HEK293 (cell line): Measurements from ENCODE around the gene SLC6A9.
A peak's percentile ranks its signal among the peaks of the same experiment; 100 is the strongest.

Experiments used
- CTCF ChIA-PET: fragments of 350-600 bp; formaldehyde crosslinking; extraction: SDS; loops from one replicate; lab custom pipeline; 2021; ENCODE audit warnings: antibody characterized with exemption; lab: Yijun Ruan, JAX
- POLR2A ChIA-PET: fragments of 300-600 bp; formaldehyde crosslinking; extraction: SDS; loops from one replicate; lab custom pipeline; 2020; ENCODE audit warnings: antibody characterized with exemption, inconsistent platforms; lab: Yijun Ruan, JAX
- H3K27ac ChIP-seq: fragments of 200-500 bp; sonication (Bioruptor generic); 2 replicates; pipeline ENCODE4 v1.5.1; 2014; ENCODE audit warnings: low read depth, low read length, control low read depth, inconsistent platforms; ENCODE audit errors: extremely low read depth
- H3K36me3 ChIP-seq, 2 experiments: fragments of 200-500 bp in 1 of 2; sonication (Bioruptor generic) in 1 of 2; 1 replicate in 1 of 2; 2 replicates in 1 of 2; pipeline ENCODE4 v1.5.1; 2014 to 2017; ENCODE audit warnings: inconsistent platforms in 2 of 2, low read length in 2 of 2; ENCODE audit not compliant: control insufficient read depth in 2 of 2, insufficient read depth in 1 of 2
- H3K4me1 ChIP-seq: fragments of 200-500 bp; sonication (Bioruptor generic); 2 replicates; pipeline ENCODE4 v1.5.1; 2014; ENCODE audit warnings: mild to moderate bottlenecking, low read length, inconsistent platforms; ENCODE audit not compliant: control insufficient read depth, insufficient read depth
- H3K4me3 ChIP-seq: 2 replicates; pipeline ENCODE4 v1.5.1; 2011; ENCODE audit warnings: low read depth, mild to moderate bottlenecking, control low read depth, low read length, moderate library complexity
- H3K9me3 ChIP-seq: fragments of 200-500 bp; sonication (Bioruptor generic); 2 replicates; pipeline ENCODE4 v1.5.1; 2014; ENCODE audit warnings: low read depth, low read length, inconsistent platforms; ENCODE audit not compliant: control insufficient read depth, insufficient read depth
- HOXD13 ChIP-seq: sonication (generic); formaldehyde crosslinking; IDR thresholded peaks from 2 replicates; pipeline ENCODE4 v1.8.0; 2022; ENCODE audit warnings: missing genetic modification reagents, borderline replicate concordance
- KLF8 ChIP-seq: fragments of 450-650 bp; formaldehyde crosslinking; IDR thresholded peaks from 2 replicates; pipeline ENCODE4 v1.5.1; 2016; ENCODE audit warnings: missing biosample characterization, missing genetic modification characterization
- MZF1 ChIP-seq: fragments of 450-650 bp; formaldehyde crosslinking; IDR thresholded peaks from 2 replicates; pipeline ENCODE4 v1.5.1; 2017; ENCODE audit warnings: missing biosample characterization, missing genetic modification characterization, borderline replicate concordance
- REPIN1 ChIP-seq: fragments of 450-650 bp; formaldehyde crosslinking; IDR thresholded peaks from 2 replicates; pipeline ENCODE4 v1.5.1; 2017; ENCODE audit warnings: missing biosample characterization, missing genetic modification characterization, low read depth
- SP2 ChIP-seq: fragments of 450-650 bp; formaldehyde crosslinking; IDR thresholded peaks from 2 replicates; pipeline ENCODE4 v1.5.1; 2016; ENCODE audit warnings: missing biosample characterization, missing genetic modification characterization
- SP7 ChIP-seq: fragments of 450-650 bp; formaldehyde crosslinking; IDR thresholded peaks from 2 replicates; pipeline ENCODE4 v1.5.1; 2016; ENCODE audit warnings: missing biosample characterization, missing genetic modification characterization
- TRIM28 ChIP-seq: IDR thresholded peaks from 2 replicates; pipeline ENCODE4 v1.6.1; 2011; ENCODE audit warnings: low read length, control low read depth, borderline replicate concordance
- ZBTB17 ChIP-seq: fragments of 450-650 bp; formaldehyde crosslinking; IDR thresholded peaks from 2 replicates; pipeline ENCODE4 v1.5.1; 2016; ENCODE audit warnings: missing biosample characterization, missing genetic modification characterization
- ZBTB20 ChIP-seq: fragments of 450-650 bp; formaldehyde crosslinking; IDR thresholded peaks from 2 replicates; pipeline ENCODE4 v1.5.1; 2016; ENCODE audit warnings: missing biosample characterization, missing genetic modification characterization
- ZBTB48 ChIP-seq: fragments of 450-650 bp; formaldehyde crosslinking; IDR thresholded peaks from 2 replicates; pipeline ENCODE4 v1.5.1; 2016; ENCODE audit warnings: missing biosample characterization, missing genetic modification characterization
- ZBTB8A ChIP-seq: fragments of 450-650 bp; formaldehyde crosslinking; IDR thresholded peaks from 2 replicates; pipeline ENCODE4 v1.5.1; 2016; ENCODE audit warnings: missing biosample characterization, missing genetic modification characterization
- ZIC2 ChIP-seq: fragments of 450-650 bp; formaldehyde crosslinking; IDR thresholded peaks from 2 replicates; pipeline ENCODE4 v1.5.1; 2016; ENCODE audit warnings: missing biosample characterization, missing genetic modification characterization
- ZNF16 ChIP-seq: fragments of 450-650 bp; formaldehyde crosslinking; IDR thresholded peaks from 2 replicates; pipeline ENCODE4 v1.5.1; 2016; ENCODE audit warnings: low read depth, missing biosample characterization, missing genetic modification characterization
- ZNF324 ChIP-seq: fragments of 450-650 bp; formaldehyde crosslinking; IDR thresholded peaks from 2 replicates; pipeline ENCODE4 v1.5.1; 2016; ENCODE audit warnings: missing biosample characterization, missing genetic modification characterization
- ZNF571 ChIP-seq: fragments of 450-650 bp; formaldehyde crosslinking; IDR thresholded peaks from 2 replicates; pipeline ENCODE4 v1.5.0; 2017; ENCODE audit warnings: missing biosample characterization, missing genetic modification characterization
- ZNF654 ChIP-seq: fragments of 450-650 bp; formaldehyde crosslinking; IDR thresholded peaks from 2 replicates; pipeline ENCODE4 v1.5.1; 2016; ENCODE audit warnings: low read depth, missing biosample characterization, missing genetic modification characterization
- ZNF660 ChIP-seq: fragments of 450-650 bp; IDR thresholded peaks from 2 replicates; pipeline ENCODE4 v1.5.1; 2018; ENCODE audit warnings: missing biosample characterization, mild to moderate bottlenecking, missing genetic modification characterization
- TF ChIP-seq, protein P1 (sequence below): fragments of 450-650 bp; formaldehyde crosslinking; IDR thresholded peaks from 2 replicates; pipeline ENCODE4 v1.5.1; 2017; ENCODE audit warnings: missing biosample characterization, missing genetic modification characterization
- TF ChIP-seq, protein P2 (sequence below): fragments of 450-650 bp; formaldehyde crosslinking; IDR thresholded peaks from 2 replicates; pipeline ENCODE4 v1.5.1; 2016; ENCODE audit warnings: missing biosample characterization, missing genetic modification characterization
- TF ChIP-seq, protein P3 (sequence below): fragments of 450-650 bp; formaldehyde crosslinking; IDR thresholded peaks from 2 replicates; pipeline ENCODE4 v1.5.1; 2017; ENCODE audit warnings: missing biosample characterization, missing genetic modification characterization
- TF ChIP-seq, protein P4 (sequence below): fragments of 450-650 bp; formaldehyde crosslinking; IDR thresholded peaks from 2 replicates; pipeline ENCODE4 v1.5.1; 2016; ENCODE audit warnings: missing biosample characterization, missing genetic modification characterization

The SLC6A9 gene

DNA sequence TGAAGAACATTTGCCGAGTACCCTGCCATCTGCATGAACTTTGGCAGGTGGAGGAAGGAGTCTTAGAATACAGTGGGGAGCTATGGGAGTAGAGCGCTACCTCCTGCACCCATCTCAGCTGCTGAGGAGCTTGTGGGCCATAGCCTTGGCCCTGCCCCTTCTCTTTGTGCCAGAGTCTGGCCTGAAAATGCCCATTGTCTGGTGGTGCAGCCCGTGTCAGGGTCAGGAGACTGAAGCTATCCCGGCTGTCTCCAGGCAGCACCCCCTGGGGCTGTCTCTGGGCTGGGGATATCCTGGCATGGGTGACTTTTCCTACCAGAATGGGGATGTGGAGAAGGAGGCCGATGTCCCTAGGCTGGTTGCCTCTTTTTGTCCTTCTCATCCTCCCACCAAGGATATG, 77.2 kb downstream of the SLC6A9 start:
- CTCF ChIA-PET: no interaction called here
- peaks cover 0 to 68% of the 10 kb centered on the region in 2 experiments; a peak in 1 of 3 replicates for H3K36me3 ChIP-seq
- no peak overlapping the region for H3K4me3 ChIP-seq
- TF ChIP-seq REPIN1 (tag by site-specific recombination) (no peak), TRIM28 (no peak), ZBTB48 (no peak), ZIC2 (tag by site-specific recombination) (no peak)
- POLR2A ChIA-PET: no interaction called here
- H3K9me3 ChIP-seq: no peaks in the 10 kb centered on the region
- no peak overlapping the region for H3K27ac ChIP-seq
- peaks cover 7% of the 10 kb centered on the region for H3K4me1 ChIP-seq

DNA sequence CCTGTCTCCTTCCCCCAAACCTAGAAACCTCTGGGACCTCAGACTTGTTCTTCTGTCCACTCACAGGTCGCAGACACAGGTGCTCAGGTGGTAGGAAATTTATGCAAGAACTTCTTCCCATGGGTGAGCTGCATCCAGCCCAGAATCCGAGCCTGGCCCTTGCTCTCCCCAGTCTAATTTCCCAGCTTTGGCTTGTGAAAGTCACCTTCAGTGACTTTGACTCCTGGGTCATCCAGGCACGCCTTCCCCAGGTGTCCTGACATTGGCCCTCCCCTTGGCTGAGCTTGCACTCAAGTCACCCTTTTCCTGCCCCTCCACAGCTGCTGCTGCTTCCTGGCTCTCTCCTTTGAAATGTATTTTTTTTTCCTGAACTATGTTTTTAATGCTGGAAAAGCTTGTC, 77.9 kb downstream of the SLC6A9 start:
- ChIA-PET CTCF (interaction anchor here (0.6 to 1.0 kb wide), 3 partner anchors 17 to 1000 kb away, joined by 3 read pairs; no protein-coding TSS in a partner anchor), POLR2A (interaction anchor here (0.7 to 1.4 kb wide), 2 partner anchors 19 to 303 kb away, joined by 3 read pairs; partner anchors contain the start of gene KDM4A)
- no peak for TF ChIP-seq ZNF571 (tag by site-specific recombination)
- TF ChIP-seq, protein P1, sequence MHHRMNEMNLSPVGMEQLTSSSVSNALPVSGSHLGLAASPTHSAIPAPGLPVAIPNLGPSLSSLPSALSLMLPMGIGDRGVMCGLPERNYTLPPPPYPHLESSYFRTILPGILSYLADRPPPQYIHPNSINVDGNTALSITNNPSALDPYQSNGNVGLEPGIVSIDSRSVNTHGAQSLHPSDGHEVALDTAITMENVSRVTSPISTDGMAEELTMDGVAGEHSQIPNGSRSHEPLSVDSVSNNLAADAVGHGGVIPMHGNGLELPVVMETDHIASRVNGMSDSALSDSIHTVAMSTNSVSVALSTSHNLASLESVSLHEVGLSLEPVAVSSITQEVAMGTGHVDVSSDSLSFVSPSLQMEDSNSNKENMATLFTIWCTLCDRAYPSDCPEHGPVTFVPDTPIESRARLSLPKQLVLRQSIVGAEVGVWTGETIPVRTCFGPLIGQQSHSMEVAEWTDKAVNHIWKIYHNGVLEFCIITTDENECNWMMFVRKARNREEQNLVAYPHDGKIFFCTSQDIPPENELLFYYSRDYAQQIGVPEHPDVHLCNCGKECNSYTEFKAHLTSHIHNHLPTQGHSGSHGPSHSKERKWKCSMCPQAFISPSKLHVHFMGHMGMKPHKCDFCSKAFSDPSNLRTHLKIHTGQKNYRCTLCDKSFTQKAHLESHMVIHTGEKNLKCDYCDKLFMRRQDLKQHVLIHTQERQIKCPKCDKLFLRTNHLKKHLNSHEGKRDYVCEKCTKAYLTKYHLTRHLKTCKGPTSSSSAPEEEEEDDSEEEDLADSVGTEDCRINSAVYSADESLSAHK (tag by site-specific recombination): no peak
- 0 out of 2 replicates have a peak, but pooled peaks have one; percentile 4 for TF ChIP-seq TRIM28

DNA sequence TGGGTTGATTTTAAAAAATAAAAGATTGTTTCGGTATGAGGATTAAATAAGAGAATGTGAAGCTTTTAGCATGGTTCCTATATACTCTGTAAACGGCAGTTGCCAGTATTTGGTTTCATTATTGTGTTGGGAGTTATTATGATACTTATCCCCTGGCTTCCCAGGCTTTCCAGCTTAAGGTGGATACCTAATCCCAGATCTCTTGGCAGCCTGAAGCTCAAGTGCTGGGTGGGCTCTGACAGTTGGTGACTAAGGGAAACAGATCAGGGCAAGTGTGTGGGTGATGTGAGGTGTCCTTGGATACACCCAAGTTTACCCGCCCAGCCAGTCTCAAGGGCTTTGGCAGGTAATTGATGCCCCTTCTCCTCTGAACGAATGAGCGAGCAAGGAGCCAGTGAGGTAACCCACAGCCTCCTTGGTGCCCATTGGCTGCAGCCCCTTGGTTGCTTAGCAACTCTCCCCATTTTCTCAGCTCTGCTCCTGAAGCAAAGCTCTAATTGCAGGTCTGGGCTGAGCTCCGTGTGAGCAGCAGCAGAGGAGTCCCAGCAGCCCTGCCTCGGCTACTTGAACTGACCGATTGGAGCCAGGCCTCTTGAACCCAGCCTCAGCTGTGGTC, 78.4 kb downstream of the SLC6A9 start:
- Histone ChIP-seq H3K27ac (no peak overlapping the region), H3K4me1 (peaks cover 9% of the 10 kb centered on the region), H3K4me3 (no peak overlapping the region), H3K36me3 (peaks cover 0 to 65% of the 10 kb centered on the region in 2 experiments; a peak in 1 of 3 replicates), H3K9me3 (no peaks in the 10 kb centered on the region)
- CTCF ChIA-PET: interaction anchor here (0.6 to 1.4 kb wide), 5 partner anchors 17 to 1000 kb away, joined by 3 to 5 read pairs (median 3); no protein-coding TSS in a partner anchor
- POLR2A ChIA-PET: interaction anchor here (0.7 to 1.4 kb wide), 2 partner anchors 20 to 303 kb away, joined by 3 read pairs; partner anchors contain the start of gene KDM4A
- no peak for TF ChIP-seq ZNF324 (tag by site-specific recombination)
- peak; percentile 67 for TF ChIP-seq SP2 (tag by site-specific recombination)
- TF ChIP-seq KLF8 (tag by site-specific recombination): no peak
- no peak for TF ChIP-seq ZBTB20 (tag by site-specific recombination)
- TF ChIP-seq, protein P2, sequence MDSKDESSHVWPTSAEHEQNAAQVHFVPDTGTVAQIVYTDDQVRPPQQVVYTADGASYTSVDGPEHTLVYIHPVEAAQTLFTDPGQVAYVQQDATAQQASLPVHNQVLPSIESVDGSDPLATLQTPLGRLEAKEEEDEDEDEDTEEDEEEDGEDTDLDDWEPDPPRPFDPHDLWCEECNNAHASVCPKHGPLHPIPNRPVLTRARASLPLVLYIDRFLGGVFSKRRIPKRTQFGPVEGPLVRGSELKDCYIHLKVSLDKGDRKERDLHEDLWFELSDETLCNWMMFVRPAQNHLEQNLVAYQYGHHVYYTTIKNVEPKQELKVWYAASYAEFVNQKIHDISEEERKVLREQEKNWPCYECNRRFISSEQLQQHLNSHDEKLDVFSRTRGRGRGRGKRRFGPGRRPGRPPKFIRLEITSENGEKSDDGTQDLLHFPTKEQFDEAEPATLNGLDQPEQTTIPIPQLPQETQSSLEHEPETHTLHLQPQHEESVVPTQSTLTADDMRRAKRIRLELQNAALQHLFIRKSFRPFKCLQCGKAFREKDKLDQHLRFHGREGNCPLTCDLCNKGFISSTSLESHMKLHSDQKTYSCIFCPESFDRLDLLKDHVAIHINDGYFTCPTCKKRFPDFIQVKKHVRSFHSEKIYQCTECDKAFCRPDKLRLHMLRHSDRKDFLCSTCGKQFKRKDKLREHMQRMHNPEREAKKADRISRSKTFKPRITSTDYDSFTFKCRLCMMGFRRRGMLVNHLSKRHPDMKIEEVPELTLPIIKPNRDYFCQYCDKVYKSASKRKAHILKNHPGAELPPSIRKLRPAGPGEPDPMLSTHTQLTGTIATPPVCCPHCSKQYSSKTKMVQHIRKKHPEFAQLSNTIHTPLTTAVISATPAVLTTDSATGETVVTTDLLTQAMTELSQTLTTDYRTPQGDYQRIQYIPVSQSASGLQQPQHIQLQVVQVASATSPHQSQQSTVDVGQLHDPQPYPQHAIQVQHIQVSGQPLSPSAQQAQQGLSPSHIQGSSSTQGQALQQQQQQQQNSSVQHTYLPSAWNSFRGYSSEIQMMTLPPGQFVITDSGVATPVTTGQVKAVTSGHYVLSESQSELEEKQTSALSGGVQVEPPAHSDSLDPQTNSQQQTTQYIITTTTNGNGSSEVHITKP (tag by site-specific recombination): peak; percentile 32; the same call in 1 of the 2 replicates
- TF ChIP-seq, protein P3, sequence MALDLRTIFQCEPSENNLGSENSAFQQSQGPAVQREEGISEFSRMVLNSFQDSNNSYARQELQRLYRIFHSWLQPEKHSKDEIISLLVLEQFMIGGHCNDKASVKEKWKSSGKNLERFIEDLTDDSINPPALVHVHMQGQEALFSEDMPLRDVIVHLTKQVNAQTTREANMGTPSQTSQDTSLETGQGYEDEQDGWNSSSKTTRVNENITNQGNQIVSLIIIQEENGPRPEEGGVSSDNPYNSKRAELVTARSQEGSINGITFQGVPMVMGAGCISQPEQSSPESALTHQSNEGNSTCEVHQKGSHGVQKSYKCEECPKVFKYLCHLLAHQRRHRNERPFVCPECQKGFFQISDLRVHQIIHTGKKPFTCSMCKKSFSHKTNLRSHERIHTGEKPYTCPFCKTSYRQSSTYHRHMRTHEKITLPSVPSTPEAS (tag by site-specific recombination): no peak
- TF ChIP-seq MZF1 (tag by site-specific recombination): no peak
- TF ChIP-seq SP7 (tag by site-specific recombination): peak; percentile 69
- TF ChIP-seq, protein P4, sequence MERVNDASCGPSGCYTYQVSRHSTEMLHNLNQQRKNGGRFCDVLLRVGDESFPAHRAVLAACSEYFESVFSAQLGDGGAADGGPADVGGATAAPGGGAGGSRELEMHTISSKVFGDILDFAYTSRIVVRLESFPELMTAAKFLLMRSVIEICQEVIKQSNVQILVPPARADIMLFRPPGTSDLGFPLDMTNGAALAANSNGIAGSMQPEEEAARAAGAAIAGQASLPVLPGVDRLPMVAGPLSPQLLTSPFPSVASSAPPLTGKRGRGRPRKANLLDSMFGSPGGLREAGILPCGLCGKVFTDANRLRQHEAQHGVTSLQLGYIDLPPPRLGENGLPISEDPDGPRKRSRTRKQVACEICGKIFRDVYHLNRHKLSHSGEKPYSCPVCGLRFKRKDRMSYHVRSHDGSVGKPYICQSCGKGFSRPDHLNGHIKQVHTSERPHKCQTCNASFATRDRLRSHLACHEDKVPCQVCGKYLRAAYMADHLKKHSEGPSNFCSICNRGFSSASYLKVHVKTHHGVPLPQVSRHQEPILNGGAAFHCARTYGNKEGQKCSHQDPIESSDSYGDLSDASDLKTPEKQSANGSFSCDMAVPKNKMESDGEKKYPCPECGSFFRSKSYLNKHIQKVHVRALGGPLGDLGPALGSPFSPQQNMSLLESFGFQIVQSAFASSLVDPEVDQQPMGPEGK (tag by site-specific recombination): 0 out of 2 replicates have a peak, but pooled peaks have one; percentile 29
- TF ChIP-seq ZNF660 (tag by site-specific recombination): peak; percentile 86; the same call in 1 of the 2 replicates
- no peak for TF ChIP-seq HOXD13 (CRISPR knock-in tag)
- TF ChIP-seq ZBTB8A (tag by site-specific recombination): peak; percentile 53
- peak; percentile 46 for TF ChIP-seq ZBTB17 (tag by site-specific recombination)
- TF ChIP-seq ZNF654 (tag by site-specific recombination): no peak
- TF ChIP-seq ZNF16 (tag by site-specific recombination): no peak
- TF ChIP-seq TRIM28: 0 out of 2 replicates have a peak, but pooled peaks have one; percentile 40

More for the DNA sequence above, 77.9 kb downstream of the SLC6A9 start:
- Histone ChIP-seq H3K27ac (no peak overlapping the region), H3K36me3 (peaks cover 0 to 68% of the 10 kb centered on the region in 2 experiments; a peak in 1 of 3 replicates), H3K4me3 (no peak overlapping the region), H3K9me3 (no peaks in the 10 kb centered on the region), H3K4me1 (peaks cover 7% of the 10 kb centered on the region)
